Keratinocyte (primary cell): ENCODE measurements around the gene TENM3.

Experiments used
- EZH2 ChIP-seq: IDR thresholded peaks from one replicate; pipeline ENCODE4 v1.6.1; 2012; ENCODE audit warnings: inconsistent platforms, mild to moderate bottlenecking, low read length, moderate library complexity
- TF ChIP-seq, protein P1 (sequence below), 3 experiments: IDR thresholded peaks in 1 of 3; conservative IDR thresholded peaks in 1 of 3; optimal IDR thresholded peaks in 1 of 3; 2 replicates in 2 of 3; 3 replicates in 1 of 3; pipeline versions ENCODE3 to v1.5.1; 2011; ENCODE audit warnings: low read length in 3 of 3, mild to moderate bottlenecking in 3 of 3, moderate library complexity in 2 of 3, control low read depth in 1 of 3, inconsistent platforms in 1 of 3; ENCODE audit not compliant: insufficient read depth in 2 of 3; ENCODE audit errors: extremely low read depth in 1 of 3

DNA sequence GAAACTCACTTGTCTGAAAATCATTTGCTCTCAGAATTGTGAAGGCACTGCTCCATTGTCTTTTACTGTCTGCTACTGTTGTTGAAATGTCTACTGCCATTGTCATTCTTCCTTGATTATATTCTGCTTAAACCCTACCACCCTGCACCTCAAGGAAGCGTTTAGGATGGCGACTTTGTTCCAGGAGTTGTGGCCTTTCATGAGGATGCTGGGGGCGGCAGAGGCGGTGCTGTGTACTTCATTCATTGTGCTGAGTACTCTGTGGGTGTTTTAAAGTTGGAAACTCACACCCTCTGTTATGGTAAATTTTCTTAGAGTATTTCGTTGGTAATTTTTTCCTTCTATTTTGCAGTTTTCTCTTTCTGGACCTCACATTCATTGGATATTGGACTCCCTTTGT lies 258.9 kb downstream of the TENM3 start:
- TF ChIP-seq, protein P1, sequence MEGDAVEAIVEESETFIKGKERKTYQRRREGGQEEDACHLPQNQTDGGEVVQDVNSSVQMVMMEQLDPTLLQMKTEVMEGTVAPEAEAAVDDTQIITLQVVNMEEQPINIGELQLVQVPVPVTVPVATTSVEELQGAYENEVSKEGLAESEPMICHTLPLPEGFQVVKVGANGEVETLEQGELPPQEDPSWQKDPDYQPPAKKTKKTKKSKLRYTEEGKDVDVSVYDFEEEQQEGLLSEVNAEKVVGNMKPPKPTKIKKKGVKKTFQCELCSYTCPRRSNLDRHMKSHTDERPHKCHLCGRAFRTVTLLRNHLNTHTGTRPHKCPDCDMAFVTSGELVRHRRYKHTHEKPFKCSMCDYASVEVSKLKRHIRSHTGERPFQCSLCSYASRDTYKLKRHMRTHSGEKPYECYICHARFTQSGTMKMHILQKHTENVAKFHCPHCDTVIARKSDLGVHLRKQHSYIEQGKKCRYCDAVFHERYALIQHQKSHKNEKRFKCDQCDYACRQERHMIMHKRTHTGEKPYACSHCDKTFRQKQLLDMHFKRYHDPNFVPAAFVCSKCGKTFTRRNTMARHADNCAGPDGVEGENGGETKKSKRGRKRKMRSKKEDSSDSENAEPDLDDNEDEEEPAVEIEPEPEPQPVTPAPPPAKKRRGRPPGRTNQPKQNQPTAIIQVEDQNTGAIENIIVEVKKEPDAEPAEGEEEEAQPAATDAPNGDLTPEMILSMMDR (optimal IDR thresholded peaks at IDR 0.05 in 1 of 3, IDR thresholded peaks at IDR 0.05 in 1 of 3, conservative IDR thresholded peaks at IDR 0.05 in 1 of 3; ENCODE audit: extremely low read depth in 1 of 3, insufficient read depth in 2 of 3, low read length in 3 of 3) = no peak
- TF ChIP-seq EZH2 = no peak
